Endodermal cell (in vitro differentiated cells): Measurements from ENCODE around the gene RGS11. TPM values are rescaled to one million over a fixed set of nuclear protein-coding genes. Genes with fewer than 3 reads are reported as not detected.

Experiments used
- DNase-seq: peaks from one replicate; pipeline ENCODE4 v3.0.0-alpha.2; 2017
- H3K27ac ChIP-seq: 2 replicates; pipeline ENCODE4 v1.5.1; 2013; ENCODE audit warnings: mild to moderate bottlenecking, low read depth, low read length, moderate library complexity
- H3K27me3 ChIP-seq: 2 replicates; pipeline ENCODE4 v1.6.1; 2013; ENCODE audit warnings: mild to moderate bottlenecking, low read length, moderate library complexity; ENCODE audit not compliant: insufficient read depth, control insufficient read depth, poor library complexity, severe bottlenecking
- H3K36me3 ChIP-seq: 2 replicates; pipeline ENCODE4 v1.7.0; 2013; ENCODE audit warnings: mild to moderate bottlenecking, low read length, moderate library complexity; ENCODE audit not compliant: control insufficient read depth, insufficient read depth
- H3K4me1 ChIP-seq: one replicate; pipeline ENCODE4 v1.7.0; 2013; ENCODE audit warnings: low read length; ENCODE audit not compliant: control insufficient read depth, insufficient read depth
- H3K4me3 ChIP-seq: 2 replicates; pipeline ENCODE4 v1.5.1; 2013; ENCODE audit warnings: mild to moderate bottlenecking, low read length, moderate library complexity
- H3K9ac ChIP-seq: 2 replicates; pipeline ENCODE4 v1.6.1; 2013; ENCODE audit warnings: mild to moderate bottlenecking, low read length, moderate library complexity; ENCODE audit not compliant: poor library complexity, severe bottlenecking; ENCODE audit errors: extremely low read depth
- H3K9me3 ChIP-seq: 2 replicates; pipeline ENCODE4 v1.6.1; 2013; ENCODE audit warnings: mild to moderate bottlenecking, low read length, moderate library complexity; ENCODE audit not compliant: control insufficient read depth
- H3K27ac Mint-ChIP-seq: 2 replicates; pipeline ENCODE4 v1.8.0; 2020; ENCODE audit warnings: mixed read lengths
- H3K27me3 Mint-ChIP-seq: 2 replicates; pipeline ENCODE4 v1.8.0; 2021; ENCODE audit warnings: mild to moderate bottlenecking, mixed read lengths; ENCODE audit not compliant: insufficient read depth
- H3K36me3 Mint-ChIP-seq: 2 replicates; pipeline ENCODE4 v1.8.0; 2020; ENCODE audit warnings: low read depth, mixed read lengths
- H3K4me1 Mint-ChIP-seq: 2 replicates; pipeline ENCODE4 v1.8.0; 2020; ENCODE audit warnings: mixed read lengths
- H3K4me3 Mint-ChIP-seq: 2 replicates; pipeline ENCODE4 v1.8.0; 2020; ENCODE audit warnings: mild to moderate bottlenecking, moderate library complexity, mixed read lengths
- H3K9me3 Mint-ChIP-seq: 2 replicates; pipeline ENCODE4 v1.8.0; 2020; ENCODE audit warnings: mild to moderate bottlenecking, mixed read lengths
- WGBS, 2 experiments: methylation state at CpG; one replicate each; pipeline versions ENCODE4 v1.1.5 to v1.1.7; 2013; ENCODE audit warnings: missing lambda C conversion rate in 2 of 2, mixed read lengths in 1 of 2; ENCODE audit not compliant: insufficient coverage in 1 of 2, insufficient read length in 1 of 2; 5-methylcytosine and 5-hydroxymethylcytosine counted together
- total RNA-seq, 2 donors: library from RNA; stranded (reverse); fragmentation: NEBNext Ultra II Directional in 1 of 2; extraction: Animal tissue kit (Norgen Biotek cat#: 25700) in 1 of 2; gene quantifications; 2 replicates in 1 of 2; 3 replicates in 1 of 2; pipeline ENCODE4 v1.2.1, GENCODE V29; 2021
- TF ChIP-seq, protein P1 (sequence below): fragments of 200-600 bp; sonication (generic); conservative IDR thresholded peaks from 2 replicates; pipeline ENCODE4 v1.5.0; 2021; ENCODE audit warnings: antibody characterized with exemption, mild to moderate bottlenecking

Gene RGS11
- total RNA-seq, 2 donors from 2014 or later = 2.0 to 7.8 TPM

GRCh38 chr16:262121-262745 is 13.5 kb downstream of the RGS11 start:
- no peaks in the 10 kb centered on the region for H3K27me3 ChIP-seq
- no peak overlapping the region for H3K4me3 ChIP-seq
- Mint-ChIP-seq H3K9me3 (no peaks in the 10 kb centered on the region), H3K36me3 (peaks cover 35% of the 10 kb centered on the region), H3K4me1 (no peaks in the 10 kb centered on the region), H3K4me3 (no peak overlapping the region), H3K27me3 (no peaks in the 10 kb centered on the region), H3K27ac (no peak overlapping the region)
- H3K9me3 ChIP-seq = no peaks in the 10 kb centered on the region
- no peak for DNase-seq
- 95% methylated on average over 18 to 29 of the region's 29 CpGs for WGBS, 2 experiments
- H3K36me3 ChIP-seq = no peaks in the 10 kb centered on the region
- TF ChIP-seq, protein P1, sequence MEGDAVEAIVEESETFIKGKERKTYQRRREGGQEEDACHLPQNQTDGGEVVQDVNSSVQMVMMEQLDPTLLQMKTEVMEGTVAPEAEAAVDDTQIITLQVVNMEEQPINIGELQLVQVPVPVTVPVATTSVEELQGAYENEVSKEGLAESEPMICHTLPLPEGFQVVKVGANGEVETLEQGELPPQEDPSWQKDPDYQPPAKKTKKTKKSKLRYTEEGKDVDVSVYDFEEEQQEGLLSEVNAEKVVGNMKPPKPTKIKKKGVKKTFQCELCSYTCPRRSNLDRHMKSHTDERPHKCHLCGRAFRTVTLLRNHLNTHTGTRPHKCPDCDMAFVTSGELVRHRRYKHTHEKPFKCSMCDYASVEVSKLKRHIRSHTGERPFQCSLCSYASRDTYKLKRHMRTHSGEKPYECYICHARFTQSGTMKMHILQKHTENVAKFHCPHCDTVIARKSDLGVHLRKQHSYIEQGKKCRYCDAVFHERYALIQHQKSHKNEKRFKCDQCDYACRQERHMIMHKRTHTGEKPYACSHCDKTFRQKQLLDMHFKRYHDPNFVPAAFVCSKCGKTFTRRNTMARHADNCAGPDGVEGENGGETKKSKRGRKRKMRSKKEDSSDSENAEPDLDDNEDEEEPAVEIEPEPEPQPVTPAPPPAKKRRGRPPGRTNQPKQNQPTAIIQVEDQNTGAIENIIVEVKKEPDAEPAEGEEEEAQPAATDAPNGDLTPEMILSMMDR = no peak
- no peak overlapping the region for H3K27ac ChIP-seq
- no peaks in the 10 kb centered on the region for H3K4me1 ChIP-seq
- no peak overlapping the region for H3K9ac ChIP-seq

- Histone ChIP-seq H3K36me3 (peaks cover 1% of the 10 kb centered on the region), H3K4me1 (no peaks in the 10 kb centered on the region), H3K9me3 (no peaks in the 10 kb centered on the region), H3K4me3 (no peak overlapping the region), H3K9ac (no peak overlapping the region), H3K27ac (no peak overlapping the region), H3K27me3 (no peaks in the 10 kb centered on the region)
- Mint-ChIP-seq H3K36me3 (peaks cover 42% of the 10 kb centered on the region), H3K27me3 (no peaks in the 10 kb centered on the region), H3K4me1 (no peaks in the 10 kb centered on the region), H3K9me3 (no peaks in the 10 kb centered on the region), H3K4me3 (no peak overlapping the region), H3K27ac (no peak overlapping the region)
- 92 to 98% methylated on average over 26 to 28 of the region's 28 CpGs for WGBS, 2 experiments
- DNase-seq = no peak
- TF ChIP-seq, protein P1 = no peak
Measured at GRCh38 chr16:261031-261691, 14.6 kb downstream of the RGS11 start.

- Histone ChIP-seq H3K9ac (no peak overlapping the region), H3K9me3 (no peaks in the 10 kb centered on the region), H3K36me3 (peaks cover 7% of the 10 kb centered on the region), H3K4me3 (no peak overlapping the region), H3K27me3 (no peaks in the 10 kb centered on the region), H3K27ac (no peak overlapping the region), H3K4me1 (no peaks in the 10 kb centered on the region)
- Mint-ChIP-seq H3K27me3 (no peaks in the 10 kb centered on the region), H3K36me3 (peaks cover 50% of the 10 kb centered on the region), H3K27ac (no peak overlapping the region), H3K4me3 (no peak overlapping the region), H3K9me3 (no peaks in the 10 kb centered on the region), H3K4me1 (no peaks in the 10 kb centered on the region)
- TF ChIP-seq, protein P1 = no peak
- 93 to 95% methylated on average over 16 to 19 of the region's 19 CpGs for WGBS, 2 experiments
- no peak for DNase-seq
Measured at GRCh38 chr16:260326-260725, 15.4 kb downstream of the RGS11 start.
